Measurements from ENCODE around the gene SLC26A3. TPM values are rescaled to one million over a fixed set of nuclear protein-coding genes. Genes with fewer than 3 reads are reported as not detected.

The SLC26A3 gene
- total RNA-seq, 2 donors from 2014 or later: not detected

- no peak for DNase-seq (ENCODE audit: low spot score)
- intact Hi-C loops (cut with DNase I): no loop called here
Observed at GRCh38 chr7:107768263-107768662, 34.8 kb downstream of the SLC26A3 start.

DNA sequence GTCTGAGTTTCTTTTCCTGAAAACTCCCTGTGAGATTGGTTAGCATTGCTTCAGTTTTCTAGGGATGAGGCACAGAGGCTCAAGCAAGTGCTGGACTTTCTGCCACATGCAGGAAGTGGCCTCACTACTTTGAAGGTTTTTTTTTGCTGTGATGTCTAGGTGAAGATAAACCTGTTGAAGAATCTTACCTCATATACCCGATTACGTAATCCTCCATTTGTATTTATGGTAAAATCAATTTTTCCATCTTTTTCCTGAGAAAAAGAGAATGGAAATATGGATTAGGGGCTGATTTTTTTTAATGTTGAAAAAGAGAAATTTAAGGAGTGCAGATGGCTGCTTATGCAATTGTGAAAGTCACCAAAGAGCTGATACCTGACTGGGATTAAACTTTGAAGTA is 35.6 kb downstream of the SLC26A3 start:
- DNase-seq (ENCODE audit: low spot score): no peak
- intact Hi-C loops (cut with DNase I): no loop called here

GRCh38 chr7:107758667-107759066 is 44.4 kb downstream of the SLC26A3 start:
- DNase-seq (ENCODE audit: low spot score): no peak
- intact Hi-C loops (cut with DNase I): no loop called here

DNA sequence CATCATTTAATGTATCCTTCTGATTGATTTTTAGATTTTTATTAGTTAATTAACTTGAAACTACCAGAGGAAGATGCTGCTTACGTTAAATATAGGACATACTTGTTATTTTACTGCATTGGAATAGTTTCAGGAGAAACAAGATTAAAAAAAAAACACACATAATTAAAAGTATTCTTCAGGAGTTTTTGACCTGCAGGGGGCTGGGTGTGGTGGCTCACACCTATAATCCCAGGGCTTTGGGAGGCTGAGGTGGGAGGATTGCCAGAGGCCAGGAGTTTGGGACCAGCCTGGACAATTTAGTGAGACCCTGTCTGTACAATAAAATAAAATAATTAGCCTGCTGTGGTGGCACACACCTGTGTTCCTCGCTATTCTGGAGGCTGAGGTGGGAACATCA is 48.4 kb downstream of the SLC26A3 start:
- intact Hi-C loops (cut with DNase I): no loop called here

DNA sequence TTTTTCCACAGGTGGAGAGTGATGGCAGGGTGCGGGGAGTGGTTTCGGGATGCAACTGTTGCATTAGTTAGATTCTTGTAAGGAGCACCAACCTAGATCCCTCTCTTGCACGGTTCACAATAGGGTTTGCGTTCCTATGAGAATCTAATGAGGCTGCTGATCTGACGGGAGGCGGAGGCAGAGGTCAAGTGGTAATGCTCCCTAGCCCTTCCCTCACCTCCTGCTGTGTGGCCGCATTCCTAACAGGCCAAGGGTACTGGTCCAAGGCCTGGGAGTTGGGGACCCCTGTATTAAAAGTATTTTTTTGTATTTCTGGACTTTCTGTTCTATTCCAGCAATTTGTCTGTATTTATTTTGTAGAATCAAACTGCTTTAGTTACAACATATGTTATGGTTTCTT is 51.9 kb downstream of the SLC26A3 start:
- intact Hi-C loops (cut with DNase I): no loop called here
- DNase-seq (ENCODE audit: low spot score): no peak

More for the DNA sequence above, 48.4 kb downstream of the SLC26A3 start:
- no peak for DNase-seq (ENCODE audit: low spot score)

GRCh38 chr7:107746006-107746405 is 57.0 kb downstream of the SLC26A3 start:
- intact Hi-C loops (cut with DNase I): loop anchor here (10.0 kb wide), 2 partner anchors 129 to 181 kb away; partner anchors contain the start of genes COG5 (in 1 of the 2) and DUS4L (in 1 of the 2)
- DNase-seq (ENCODE audit: low spot score): no peak

- intact Hi-C loops (cut with DNase I): loop anchor here (10.0 kb wide), 2 partner anchors 130 to 180 kb away; partner anchors contain the start of genes COG5 (in 1 of the 2) and DUS4L (in 1 of the 2)
- no peak for DNase-seq (ENCODE audit: low spot score)
Observed at GRCh38 chr7:107744345-107744750, 58.7 kb downstream of the SLC26A3 start.

DNA sequence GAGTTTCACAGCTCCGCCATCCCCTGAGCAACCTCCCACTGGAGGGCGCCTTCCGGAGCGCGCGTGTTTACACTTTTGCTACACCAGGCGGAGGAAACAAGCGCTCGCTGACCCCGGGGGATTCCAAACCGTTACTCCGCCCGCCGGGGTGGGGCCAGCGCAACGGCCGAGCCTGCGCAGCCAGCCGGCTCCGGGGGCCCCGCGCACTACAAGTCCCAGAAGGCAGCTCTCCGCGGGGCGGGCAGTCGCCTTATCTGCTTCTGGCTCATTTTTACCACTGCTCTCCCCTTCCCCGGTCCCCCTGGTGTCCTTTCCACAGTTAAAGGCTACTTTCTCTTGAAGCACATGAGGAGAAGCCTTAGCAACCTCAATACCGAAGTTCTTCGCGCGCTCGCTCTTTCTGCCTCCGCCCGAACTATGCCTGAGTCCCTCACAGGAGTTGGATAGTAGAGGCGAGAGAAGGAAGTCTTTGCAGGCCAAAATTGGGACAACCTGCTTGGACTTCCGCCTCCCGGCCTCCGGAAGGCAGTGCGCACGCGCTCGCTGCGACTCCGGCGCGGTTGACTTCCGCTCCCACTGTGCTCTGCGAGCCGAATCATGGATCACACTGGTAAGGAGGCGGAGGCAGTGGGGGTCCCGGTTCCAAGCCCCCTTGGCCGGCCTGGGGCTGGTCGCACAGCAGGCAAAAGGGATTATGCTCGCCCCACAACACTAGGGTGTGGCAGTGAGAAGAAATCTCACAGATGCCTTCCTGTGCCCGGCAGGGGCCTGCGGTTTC is 59.3 kb downstream of the SLC26A3 start, which contains the start of gene CBLL1:
Gene CBLL1, plus strand, starts transcription at position 576 of the 778 bp plus-strand sequence. Its CDS starts 22 bp downstream, at position 598.
- peak; percentile 99 for DNase-seq (ENCODE audit: low spot score)
- intact Hi-C loops (cut with DNase I): loop anchor here (10.0 kb wide), 2 partner anchors 131 to 179 kb away; partner anchors contain the start of genes COG5 (in 1 of the 2) and DUS4L (in 1 of the 2)

- peak; percentile 87 for DNase-seq (ENCODE audit: low spot score)
Observed at GRCh38 chr7:107742678-107743566, 60.1 kb downstream of the SLC26A3 start.

GRCh38 chr7:107728276-107728675 is 74.7 kb downstream of the SLC26A3 start:
- no peak for DNase-seq (ENCODE audit: low spot score)
- intact Hi-C loops (cut with DNase I): loop anchor here in 1 of 2 donors (5.0 kb wide), 1 partner anchor 266 kb away; no protein-coding TSS in a partner anchor

More at GRCh38 chr7:107742678-107743566, 60.1 kb downstream of the SLC26A3 start:
- intact Hi-C loops (cut with DNase I): loop anchor here (10.0 kb wide), 2 partner anchors 132 to 178 kb away; partner anchors contain the start of genes COG5 (in 1 of the 2) and DUS4L (in 1 of the 2)

- intact Hi-C loops (cut with DNase I): loop anchor here in 1 of 2 donors (5.0 kb wide), 1 partner anchor 264 kb away; no protein-coding TSS in a partner anchor
- no peak for DNase-seq (ENCODE audit: low spot score)
Observed at GRCh38 chr7:107726356-107727130, 76.5 kb downstream of the SLC26A3 start.

DNA sequence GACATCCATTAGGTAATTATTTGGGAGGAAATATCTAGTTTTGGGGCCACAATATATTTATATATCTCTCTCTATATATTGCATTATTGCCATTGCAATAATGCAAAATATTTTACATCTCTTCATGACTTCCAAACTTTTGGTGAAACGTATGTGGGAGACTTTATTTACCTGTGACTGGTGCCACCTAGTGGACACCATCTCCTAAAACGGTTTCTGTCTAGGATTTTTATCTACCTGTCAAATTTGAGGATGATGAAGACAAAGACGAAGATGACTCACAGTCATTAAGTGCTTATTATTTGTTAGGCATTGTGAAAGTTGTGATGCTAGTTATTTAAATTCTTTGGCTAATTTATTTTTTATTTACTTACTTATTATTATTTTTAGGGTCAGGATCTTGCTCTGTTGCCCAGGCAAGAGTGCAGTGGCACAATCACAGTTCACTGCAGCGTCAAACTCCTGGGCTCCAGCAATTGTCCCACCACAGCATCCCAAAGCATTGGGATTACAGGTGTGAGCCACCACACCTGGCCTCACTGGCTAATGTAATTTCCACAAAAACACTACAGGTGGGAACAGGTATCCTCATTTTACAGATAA is 77.8 kb downstream of the SLC26A3 start:
- intact Hi-C loops (cut with DNase I): loop anchor here in 1 of 2 donors (5.0 kb wide), 1 partner anchor 263 kb away; no protein-coding TSS in a partner anchor
- no peak for DNase-seq (ENCODE audit: low spot score)

- DNase-seq (ENCODE audit: low spot score): no peak
- intact Hi-C loops (cut with DNase I): loop anchor here in 1 of 2 donors (5.0 kb wide), 1 partner anchor 261 kb away; no protein-coding TSS in a partner anchor
Observed at GRCh38 chr7:107723255-107723654, 79.8 kb downstream of the SLC26A3 start.

DNA sequence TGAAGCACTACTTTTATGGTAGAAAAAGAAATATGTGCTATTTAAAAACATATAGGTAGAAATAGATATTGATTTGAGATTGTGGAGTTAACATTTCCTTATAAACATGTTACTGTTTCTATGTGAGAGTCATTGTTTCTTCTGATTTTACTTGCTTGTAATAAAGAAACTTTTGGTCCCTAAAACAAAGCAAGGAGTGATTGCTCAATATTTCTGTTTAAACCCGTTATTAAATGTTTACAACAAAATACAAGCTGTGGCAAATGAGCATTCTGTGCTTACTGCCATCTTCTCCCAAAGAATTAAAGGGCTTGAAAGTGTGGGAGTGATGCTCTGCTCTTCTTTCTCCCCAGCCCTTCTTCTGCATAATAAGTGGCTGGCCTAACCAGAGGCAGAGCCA is 81.7 kb downstream of the SLC26A3 start:
- DNase-seq (ENCODE audit: low spot score): no peak
- intact Hi-C loops (cut with DNase I): loop anchor here in 1 of 2 donors (5.0 kb wide), 1 partner anchor 259 kb away; no protein-coding TSS in a partner anchor

- DNase-seq (ENCODE audit: low spot score): no peak
- intact Hi-C loops (cut with DNase I): no loop called here
Observed at GRCh38 chr7:107718456-107719193, 84.4 kb downstream of the SLC26A3 start.

- no peak for DNase-seq (ENCODE audit: low spot score)
- intact Hi-C loops (cut with DNase I): no loop called here
Observed at GRCh38 chr7:107715531-107715930, 87.5 kb downstream of the SLC26A3 start.

Data from posterior vena cava (tissue), 2 donors.